Tibial artery (tissue), 4 donors: ENCODE data around the gene PIH1D1.

Experiments used
- DNase-seq, 2 donors: peaks; one replicate each; pipeline ENCODE4 v3.0.0-alpha.2; 2019
- H3K27ac ChIP-seq, 2 donors: fragments of 200-600 bp; sonication (generic) in 1 of 2; 1 replicate in 1 of 2; 2 replicates in 1 of 2; pipeline ENCODE4 v1.5.1; 2018 to 2019; ENCODE audit warnings: mild to moderate bottlenecking in 1 of 2
- H3K27me3 ChIP-seq, 2 donors: fragments of 200-600 bp; sonication (generic) in 1 of 2; one replicate each; pipeline versions ENCODE4 v1.5.1 to v1.6.0; 2016 to 2019
- H3K36me3 ChIP-seq, 3 donors: fragments of 200-600 bp; sonication (generic) in 2 of 3; one replicate each; pipeline ENCODE4 v1.5.1; 2016 to 2019; ENCODE audit warnings: mild to moderate bottlenecking in 2 of 3
- H3K4me1 ChIP-seq, 4 donors: fragments of 200-600 bp; sonication (generic) in 2 of 4; 1 replicate in 3 of 4; 2 replicates in 1 of 4; pipeline ENCODE4 v1.5.1; 2016 to 2019
- H3K4me3 ChIP-seq, 2 donors: fragments of 200-600 bp; sonication (generic) in 1 of 2; 1 replicate in 1 of 2; 2 replicates in 1 of 2; pipeline ENCODE4 v1.5.1; 2018 to 2019; ENCODE audit warnings: mild to moderate bottlenecking in 2 of 2
- H3K9me3 ChIP-seq, 3 donors: fragments of 200-600 bp; sonication (generic) in 1 of 3; one replicate each; pipeline ENCODE4 v1.5.1; 2016 to 2019
- CTCF ChIP-seq, 2 experiments: fragments of 200-600 bp in 1 of 2; fragments of 450-650 bp in 1 of 2; IDR thresholded peaks; one replicate each; pipeline ENCODE4 v1.5.1; 2017 to 2019; ENCODE audit warnings: antibody characterized with exemption in 2 of 2, mild to moderate bottlenecking in 1 of 2, moderate library complexity in 1 of 2
- intact Hi-C: fragments of 100-400 bp; cut with DNase I; formaldehyde crosslinking; loops from one replicate; pipeline ENCODE4 v1.15.0; 2023; ENCODE audit warnings: low total_unique reads

Gene PIH1D1

DNA sequence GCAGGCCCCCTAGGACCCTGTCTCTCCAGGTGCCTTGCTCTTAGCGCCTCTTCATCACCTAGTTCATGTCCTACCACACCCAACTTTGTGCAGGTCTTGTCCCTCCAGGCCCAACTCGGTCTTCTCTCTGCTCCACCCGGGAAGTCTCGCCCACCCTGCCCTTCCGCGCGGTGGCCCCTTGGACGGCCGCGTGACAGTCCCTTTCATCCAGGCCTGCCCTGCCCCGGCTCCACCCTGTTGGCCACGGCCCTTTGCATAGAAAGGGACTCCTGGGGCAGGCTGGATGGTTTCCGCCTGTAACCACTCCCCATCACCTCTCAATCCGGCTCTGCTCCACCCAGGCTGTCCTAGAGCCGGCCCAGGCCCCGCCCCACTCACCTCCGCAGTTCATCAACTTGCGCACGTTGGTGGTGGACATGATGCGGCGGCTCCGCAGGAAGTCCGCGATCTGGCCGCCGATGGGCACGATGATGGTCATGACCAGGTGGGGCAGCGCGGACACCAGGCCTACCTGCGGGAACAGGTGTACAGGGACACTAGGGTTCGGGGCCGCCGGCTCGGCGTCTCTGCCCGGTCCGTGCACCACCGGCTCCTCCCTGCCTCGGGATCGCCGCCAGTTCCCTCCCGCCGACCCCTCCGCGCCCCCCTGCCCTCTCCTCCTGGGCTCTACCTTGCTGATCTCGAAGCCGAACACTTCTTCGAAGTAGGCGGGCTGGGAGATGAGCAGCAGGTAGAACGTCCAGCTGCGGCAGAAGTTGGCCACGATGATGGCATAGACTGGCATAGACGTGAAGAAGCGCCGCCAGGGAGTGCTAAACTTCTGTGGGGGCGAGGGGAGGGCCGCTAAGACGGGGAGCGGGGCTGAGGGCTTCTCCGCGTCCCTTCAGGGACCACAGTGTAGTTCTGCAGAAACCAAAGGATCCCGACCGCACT is 19.2 kb downstream of the PIH1D1 start:
- Histone ChIP-seq H3K4me1 (peaks cover 0 to 26% (median 8%) of the 10 kb centered on the region in 4 donors), H3K27ac (no peak overlapping the region), H3K36me3 (no peaks in the 10 kb centered on the region), H3K4me3 (no peak overlapping the region), H3K27me3 (peaks cover 0 to 100% of the 10 kb centered on the region in 2 donors), H3K9me3 (no peaks in the 10 kb centered on the region)
- intact Hi-C loops: loop anchor here (5.0 kb wide), 1 partner anchor 35 kb away; no protein-coding TSS in a partner anchor
- no peak for DNase-seq
- no peak for TF ChIP-seq CTCF (IDR thresholded peaks at IDR 0.05)

DNA sequence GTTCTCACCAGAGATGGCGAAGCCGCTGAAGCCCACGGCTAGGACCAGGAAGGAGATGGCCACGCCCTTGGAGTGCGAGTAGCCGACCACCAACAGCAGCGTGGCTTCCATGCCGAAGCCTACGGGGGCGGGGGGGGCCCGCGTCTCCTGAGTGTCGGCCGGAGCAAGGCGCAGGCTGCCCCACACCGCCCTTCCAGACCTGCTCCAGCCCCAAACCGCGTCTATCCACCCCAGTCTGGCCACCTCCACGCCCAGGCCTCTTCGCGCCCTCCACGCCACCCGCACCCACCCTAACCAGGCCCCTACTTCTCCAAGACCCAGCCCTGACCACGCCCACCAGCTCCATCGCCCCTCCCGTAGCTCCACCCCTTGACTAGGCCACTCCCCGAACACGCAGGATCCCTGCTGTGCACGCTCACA is 20.3 kb downstream of the PIH1D1 start:
- no peak for TF ChIP-seq CTCF (IDR thresholded peaks at IDR 0.05)
- Histone ChIP-seq H3K27ac (no peak overlapping the region), H3K9me3 (no peaks in the 10 kb centered on the region), H3K36me3 (no peaks in the 10 kb centered on the region), H3K4me3 (no peak overlapping the region), H3K4me1 (peaks cover 0 to 24% (median 8%) of the 10 kb centered on the region in 4 donors), H3K27me3 (peaks cover 0 to 100% of the 10 kb centered on the region in 2 donors)
- intact Hi-C loops: loop anchor here (5.0 kb wide), 1 partner anchor 34 kb away; no protein-coding TSS in a partner anchor
- DNase-seq: no peak

- Histone ChIP-seq H3K9me3 (no peaks in the 10 kb centered on the region), H3K36me3 (no peaks in the 10 kb centered on the region), H3K4me1 (peaks cover 0 to 22% (median 8%) of the 10 kb centered on the region in 4 donors), H3K27ac (no peak overlapping the region), H3K4me3 (no peak overlapping the region), H3K27me3 (peaks cover 0 to 100% of the 10 kb centered on the region in 2 donors)
- DNase-seq: no peak
- intact Hi-C loops: loop anchor here (5.0 kb wide), 1 partner anchor 34 kb away; no protein-coding TSS in a partner anchor
- TF ChIP-seq CTCF (IDR thresholded peaks at IDR 0.05): no peak
These were observed 20.8 kb downstream of the PIH1D1 start for GRCh38 chr19:49430678-49431329.

DNA sequence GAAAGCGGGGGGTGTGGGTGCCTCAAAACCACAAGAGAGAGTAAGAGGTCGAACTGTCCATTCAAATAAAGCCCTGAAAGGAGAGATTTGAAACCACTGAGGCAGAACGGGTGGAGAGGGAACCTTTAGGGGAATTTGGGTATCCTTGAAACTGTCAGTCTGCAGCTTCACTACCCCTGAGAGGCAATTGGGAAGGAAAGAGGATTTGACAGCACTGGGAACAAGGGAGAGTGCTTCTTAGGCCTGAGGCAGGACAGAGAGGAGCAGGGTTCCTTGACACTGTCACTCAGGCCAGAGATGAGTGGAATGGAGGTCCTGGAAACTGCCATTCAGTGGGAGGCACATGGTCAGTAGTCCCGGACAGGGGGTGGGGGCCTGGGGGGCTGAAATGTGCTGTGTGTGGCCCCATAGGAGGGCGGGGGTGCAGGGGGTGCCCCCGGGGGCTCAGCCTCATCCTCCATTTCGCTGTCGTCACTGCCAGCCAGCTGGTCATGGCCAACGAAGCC is 21.4 kb downstream of the PIH1D1 start:
- H3K4me1 ChIP-seq: peaks cover 0 to 22% (median 8%) of the 10 kb centered on the region in 4 donors
- H3K27me3 ChIP-seq: peaks cover 0 to 100% of the 10 kb centered on the region in 2 donors
- no peaks in the 10 kb centered on the region for H3K36me3 ChIP-seq
- no peak for DNase-seq
- H3K4me3 ChIP-seq: no peak overlapping the region
- TF ChIP-seq CTCF (IDR thresholded peaks at IDR 0.05): no peak
- no peak overlapping the region for H3K27ac ChIP-seq
- intact Hi-C loops: loop anchor here (5.0 kb wide), 1 partner anchor 33 kb away; no protein-coding TSS in a partner anchor
- no peaks in the 10 kb centered on the region for H3K9me3 ChIP-seq

- no peak overlapping the region for H3K4me3 ChIP-seq
- H3K4me1 ChIP-seq: peaks cover 0 to 22% (median 9%) of the 10 kb centered on the region in 4 donors
- DNase-seq: no peak
- H3K27ac ChIP-seq: no peak overlapping the region
- peaks cover 0 to 100% of the 10 kb centered on the region in 2 donors for H3K27me3 ChIP-seq
- no peaks in the 10 kb centered on the region for H3K36me3 ChIP-seq
- no peaks in the 10 kb centered on the region for H3K9me3 ChIP-seq
- no peak for TF ChIP-seq CTCF (IDR thresholded peaks at IDR 0.05)
- intact Hi-C loops: no loop called here
These were observed 22.8 kb downstream of the PIH1D1 start for GRCh38 chr19:49428547-49429451.
